ENCODE data around the gene URB2.

- TF ChIP-seq, protein P1, sequence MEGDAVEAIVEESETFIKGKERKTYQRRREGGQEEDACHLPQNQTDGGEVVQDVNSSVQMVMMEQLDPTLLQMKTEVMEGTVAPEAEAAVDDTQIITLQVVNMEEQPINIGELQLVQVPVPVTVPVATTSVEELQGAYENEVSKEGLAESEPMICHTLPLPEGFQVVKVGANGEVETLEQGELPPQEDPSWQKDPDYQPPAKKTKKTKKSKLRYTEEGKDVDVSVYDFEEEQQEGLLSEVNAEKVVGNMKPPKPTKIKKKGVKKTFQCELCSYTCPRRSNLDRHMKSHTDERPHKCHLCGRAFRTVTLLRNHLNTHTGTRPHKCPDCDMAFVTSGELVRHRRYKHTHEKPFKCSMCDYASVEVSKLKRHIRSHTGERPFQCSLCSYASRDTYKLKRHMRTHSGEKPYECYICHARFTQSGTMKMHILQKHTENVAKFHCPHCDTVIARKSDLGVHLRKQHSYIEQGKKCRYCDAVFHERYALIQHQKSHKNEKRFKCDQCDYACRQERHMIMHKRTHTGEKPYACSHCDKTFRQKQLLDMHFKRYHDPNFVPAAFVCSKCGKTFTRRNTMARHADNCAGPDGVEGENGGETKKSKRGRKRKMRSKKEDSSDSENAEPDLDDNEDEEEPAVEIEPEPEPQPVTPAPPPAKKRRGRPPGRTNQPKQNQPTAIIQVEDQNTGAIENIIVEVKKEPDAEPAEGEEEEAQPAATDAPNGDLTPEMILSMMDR (conservative IDR thresholded peaks at IDR 0.05; ENCODE audit: low read length), result no peak
- TF ChIP-seq EZH2phosphoT487 (IDR thresholded peaks at IDR 0.05; ENCODE audit: borderline replicate concordance), result no peak
Observed at GRCh38 chr1:229685149-229685548, 59.1 kb downstream of the URB2 start.

Data from Loucy (cell line).